Activated B cell treated with CpG ODN at 0.5 μM for 24 hours (primary cell): ENCODE results near the gene NHERF2. TPM values are rescaled to one million over a fixed set of nuclear protein-coding genes. Genes with fewer than 3 reads are reported as not detected.

Source experiments
- ATAC-seq: fragments of 200-7000 bp; cut with Tn5 transposase; one replicate; pipeline ENCODE4 v1.10.0; 2021; ENCODE audit warnings: low read depth, mild to moderate bottlenecking, moderate library complexity
- CTCF ChIA-PET: fragments of 350-600 bp; sonication (Branson Sonifier 250); formaldehyde crosslinking; loops from one replicate; lab custom pipeline; 2021; ENCODE audit warnings: antibody characterized with exemption; lab: Charles Lee
- POLR2A ChIA-PET: fragments of 350-600 bp; sonication (Branson Sonifier 250); formaldehyde crosslinking; loops from one replicate; lab custom pipeline; 2021; ENCODE audit warnings: antibody characterized with exemption; lab: Charles Lee
- DNase-seq: peaks from one replicate; pipeline ENCODE4 v3.0.0; 2022
- H3K27ac Mint-ChIP-seq: one replicate; pipeline ENCODE4 v1.8.0; 2020; ENCODE audit warnings: mixed read lengths
- H3K27me3 Mint-ChIP-seq: one replicate; pipeline ENCODE4 v1.8.0; 2021; ENCODE audit warnings: mixed read lengths
- H3K36me3 Mint-ChIP-seq: one replicate; pipeline ENCODE4 v1.8.0; 2021; ENCODE audit warnings: low read depth, mixed read lengths
- H3K4me1 Mint-ChIP-seq: one replicate; pipeline ENCODE4 v1.8.0; 2021; ENCODE audit warnings: mixed read lengths
- H3K4me3 Mint-ChIP-seq: one replicate; pipeline ENCODE4 v1.8.0; 2020; ENCODE audit warnings: mild to moderate bottlenecking, mixed read lengths
- H3K9me3 Mint-ChIP-seq: one replicate; pipeline ENCODE4 v1.8.0; 2020; ENCODE audit warnings: mixed read lengths
- intact Hi-C: fragments of 100-400 bp; cut with micrococcal nuclease; formaldehyde crosslinking; loops from one replicate; pipeline ENCODE4 v1.15.1; 2024
- total RNA-seq: library from RNA; stranded (reverse); gene quantifications from 2 replicates; pipeline ENCODE4 v1.2.3, GENCODE V29; 2022
- TF ChIP-seq, protein P1 (sequence below): fragments of 200-600 bp; IDR thresholded peaks from one replicate; pipeline ENCODE4 v1.8.0; 2022; ENCODE audit warnings: antibody characterized with exemption, mild to moderate bottlenecking

NHERF2 gene
- total RNA-seq, 1 donor from 2014 or later: 0.93 TPM

DNA sequence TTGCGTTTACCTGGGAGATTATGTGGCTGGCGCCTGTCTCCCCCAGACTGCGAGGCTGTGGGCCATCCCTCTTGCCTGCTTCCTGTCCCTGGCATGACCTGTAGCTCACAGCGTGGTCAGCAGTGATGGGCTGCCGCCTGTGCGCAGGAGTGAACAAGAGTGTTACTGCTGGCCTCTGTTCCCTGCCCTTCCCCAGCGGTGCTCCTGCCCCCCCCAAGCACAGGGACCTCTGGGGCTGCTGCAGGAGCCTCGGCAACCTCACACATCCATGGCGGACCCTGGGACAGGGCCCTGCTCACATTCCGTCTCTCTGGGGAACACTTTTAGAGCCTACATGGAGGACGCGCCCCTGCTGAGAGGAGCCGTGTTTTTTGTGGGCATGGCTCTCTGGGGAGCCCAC lies 31.7 kb downstream of the NHERF2 start:
- intact Hi-C loops: no loop called here
- DNase-seq (no peak), ATAC-seq (no peak)
- Mint-ChIP-seq H3K36me3 (peaks cover 60% of the 10 kb centered on the region), H3K27ac (no peak overlapping the region), H3K27me3 (no peaks in the 10 kb centered on the region), H3K9me3 (no peaks in the 10 kb centered on the region), H3K4me3 (no peak overlapping the region), H3K4me1 (no peaks in the 10 kb centered on the region)
- TF ChIP-seq, protein P1, sequence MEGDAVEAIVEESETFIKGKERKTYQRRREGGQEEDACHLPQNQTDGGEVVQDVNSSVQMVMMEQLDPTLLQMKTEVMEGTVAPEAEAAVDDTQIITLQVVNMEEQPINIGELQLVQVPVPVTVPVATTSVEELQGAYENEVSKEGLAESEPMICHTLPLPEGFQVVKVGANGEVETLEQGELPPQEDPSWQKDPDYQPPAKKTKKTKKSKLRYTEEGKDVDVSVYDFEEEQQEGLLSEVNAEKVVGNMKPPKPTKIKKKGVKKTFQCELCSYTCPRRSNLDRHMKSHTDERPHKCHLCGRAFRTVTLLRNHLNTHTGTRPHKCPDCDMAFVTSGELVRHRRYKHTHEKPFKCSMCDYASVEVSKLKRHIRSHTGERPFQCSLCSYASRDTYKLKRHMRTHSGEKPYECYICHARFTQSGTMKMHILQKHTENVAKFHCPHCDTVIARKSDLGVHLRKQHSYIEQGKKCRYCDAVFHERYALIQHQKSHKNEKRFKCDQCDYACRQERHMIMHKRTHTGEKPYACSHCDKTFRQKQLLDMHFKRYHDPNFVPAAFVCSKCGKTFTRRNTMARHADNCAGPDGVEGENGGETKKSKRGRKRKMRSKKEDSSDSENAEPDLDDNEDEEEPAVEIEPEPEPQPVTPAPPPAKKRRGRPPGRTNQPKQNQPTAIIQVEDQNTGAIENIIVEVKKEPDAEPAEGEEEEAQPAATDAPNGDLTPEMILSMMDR: no peak
- POLR2A ChIA-PET: no interaction called here
- CTCF ChIA-PET: no interaction called here

DNA sequence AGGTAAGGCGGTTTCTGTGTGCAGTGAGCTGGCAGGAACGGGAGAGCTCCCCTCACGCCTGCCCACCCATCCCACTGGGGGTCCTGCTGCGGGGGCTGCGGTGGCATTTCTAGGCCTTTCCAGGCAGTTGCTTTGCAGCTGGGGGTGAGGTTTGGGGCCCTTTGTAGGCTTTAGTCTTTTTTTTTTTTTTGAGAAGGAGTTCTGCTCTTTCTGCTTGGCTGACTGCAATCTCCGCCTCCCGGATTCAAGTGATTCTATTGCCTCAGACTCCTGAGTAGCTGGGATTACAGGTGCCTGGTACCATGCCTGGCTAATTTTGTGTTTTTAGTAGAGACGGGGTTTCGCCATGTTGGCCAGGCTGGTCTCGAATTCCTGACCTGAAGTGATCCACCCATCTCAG lies 32.2 kb downstream of the NHERF2 start:
- POLR2A ChIA-PET: no interaction called here
- DNase-seq (no peak), ATAC-seq (no peak)
- no peaks in the 10 kb centered on the region for H3K27me3 Mint-ChIP-seq
- intact Hi-C loops: no loop called here
- TF ChIP-seq, protein P1: no peak
- H3K4me3 Mint-ChIP-seq: no peak overlapping the region
- peaks cover 60% of the 10 kb centered on the region for H3K36me3 Mint-ChIP-seq
- CTCF ChIA-PET: no interaction called here
- no peaks in the 10 kb centered on the region for H3K4me1 Mint-ChIP-seq
- no peak overlapping the region for H3K27ac Mint-ChIP-seq
- H3K9me3 Mint-ChIP-seq: no peaks in the 10 kb centered on the region

DNA sequence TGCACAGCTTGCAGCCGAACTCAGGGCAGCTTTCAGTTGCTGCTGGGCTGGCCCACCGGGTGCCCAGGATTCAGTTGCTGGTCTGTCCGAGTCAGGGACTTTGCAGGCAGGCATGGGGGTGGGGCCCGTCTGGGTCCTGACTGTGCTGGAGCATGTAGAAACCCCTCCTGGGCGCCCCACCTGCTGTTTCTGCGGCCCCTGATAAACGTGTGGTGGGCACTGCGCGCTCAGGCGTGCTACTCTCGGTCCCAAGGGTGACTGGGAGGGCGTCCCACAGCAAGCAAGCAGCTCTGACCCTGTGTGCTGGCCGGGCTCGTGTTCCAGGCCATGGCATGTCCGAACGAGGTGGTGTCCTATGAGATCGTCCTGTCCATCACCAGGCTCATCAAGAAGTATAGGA lies 33.6 kb downstream of the NHERF2 start:
- ATAC-seq: no peak
- Mint-ChIP-seq H3K36me3 (peaks cover 55% of the 10 kb centered on the region), H3K4me1 (no peaks in the 10 kb centered on the region), H3K27ac (no peak overlapping the region), H3K9me3 (no peaks in the 10 kb centered on the region), H3K4me3 (no peak overlapping the region), H3K27me3 (no peaks in the 10 kb centered on the region)
- TF ChIP-seq, protein P1: no peak
- DNase-seq: no peak
- ChIA-PET POLR2A (no interaction called here), CTCF (no interaction called here)
- intact Hi-C loops: no loop called here

DNA sequence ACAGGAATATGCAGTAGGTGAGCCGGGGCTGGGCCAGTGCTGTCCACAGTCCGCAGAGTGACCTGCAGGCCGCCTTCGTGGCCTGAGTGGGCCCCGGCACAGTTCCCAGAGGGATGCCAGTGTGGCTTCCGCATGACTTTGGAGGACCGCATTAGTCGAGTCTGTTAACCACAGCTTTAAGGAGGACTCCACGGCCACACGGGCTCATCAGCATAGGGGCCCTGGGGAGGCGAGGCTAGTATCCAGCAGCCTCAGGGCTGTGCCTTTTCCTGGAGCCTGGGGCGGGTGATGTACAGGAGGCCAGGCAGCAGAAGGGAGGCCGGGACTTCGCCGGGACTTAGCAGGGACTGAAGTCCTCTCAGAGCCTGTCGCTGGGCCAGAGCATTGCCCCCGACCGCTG lies 34.3 kb downstream of the NHERF2 start:
- Mint-ChIP-seq H3K27ac (no peak overlapping the region), H3K4me3 (no peak overlapping the region), H3K4me1 (no peaks in the 10 kb centered on the region), H3K9me3 (no peaks in the 10 kb centered on the region), H3K36me3 (peaks cover 59% of the 10 kb centered on the region), H3K27me3 (no peaks in the 10 kb centered on the region)
- ChIA-PET CTCF (no interaction called here), POLR2A (no interaction called here)
- DNase-seq (no peak), ATAC-seq (no peak)
- TF ChIP-seq, protein P1: no peak
- intact Hi-C loops: no loop called here

DNA sequence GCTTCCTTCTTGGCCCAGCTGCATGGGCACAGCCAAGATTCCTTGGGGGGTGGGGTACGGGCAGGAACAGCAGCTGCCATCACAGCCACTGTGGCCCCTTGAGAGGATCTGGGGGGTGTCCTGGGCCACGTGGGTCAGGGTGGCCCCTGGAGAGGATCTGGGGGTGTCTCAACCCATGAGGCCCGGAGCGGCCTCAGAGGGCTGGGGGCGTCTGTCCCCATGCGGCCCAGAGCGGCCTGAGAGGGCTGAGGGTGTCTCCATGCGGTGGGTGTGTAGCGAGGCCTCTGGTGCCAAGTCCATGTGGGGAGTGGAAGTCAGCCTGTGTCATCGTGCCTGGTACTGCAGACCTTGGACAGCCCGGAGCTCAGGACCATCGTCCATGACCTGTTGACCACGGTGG lies 34.8 kb downstream of the NHERF2 start:
- ATAC-seq (no peak), DNase-seq (no peak)
- peaks cover 61% of the 10 kb centered on the region for H3K36me3 Mint-ChIP-seq
- intact Hi-C loops: no loop called here
- H3K27ac Mint-ChIP-seq: no peak overlapping the region
- H3K9me3 Mint-ChIP-seq: no peaks in the 10 kb centered on the region
- TF ChIP-seq, protein P1: no peak
- no peak overlapping the region for H3K4me3 Mint-ChIP-seq
- ChIA-PET CTCF (no interaction called here), POLR2A (no interaction called here)
- H3K4me1 Mint-ChIP-seq: no peaks in the 10 kb centered on the region
- no peaks in the 10 kb centered on the region for H3K27me3 Mint-ChIP-seq
